H1 (cell line): ENCODE measurements around the gene BCL2L14. TPM values are rescaled to one million over a fixed set of nuclear protein-coding genes. Genes with fewer than 3 reads are reported as not detected.

Source experiments
- CTCF ChIA-PET: fragments of 300-600 bp; sonication (Branson Sonifier 250); formaldehyde crosslinking; loops from one replicate; lab custom pipeline; 2021; ENCODE audit not compliant: partially characterized antibody; lab: Charles Lee
- POLR2A ChIA-PET: fragments of 300-600 bp; sonication (Branson Sonifier 250); formaldehyde crosslinking; loops from one replicate; lab custom pipeline; 2021; ENCODE audit warnings: inconsistent platforms; ENCODE audit not compliant: partially characterized antibody; lab: Charles Lee
- DNase-seq, 2 experiments: peaks; one replicate each; pipeline versions ENCODE4 v3.0.0 to v3.0.0-alpha.2; 2010 to 2022; ENCODE audit warnings: low spot score in 2 of 2, low read depth in 1 of 2, mixed read lengths in 1 of 2
- FAIRE-seq: peaks from 2 replicates; lab custom pipeline; 2011; peaks lifted over from hg19 to GRCh38; lab: Jason Lieb, UNC
- H2AFZ ChIP-seq: 2 replicates; pipeline ENCODE4 v1.8.1; 2012; ENCODE audit warnings: low read length, inconsistent platforms
- H2AK5ac ChIP-seq: 2 replicates; pipeline ENCODE4 v1.6.1; 2013; ENCODE audit warnings: low read depth, low read length
- H2BK120ac ChIP-seq: replicated peaks from 2 replicates; pipeline ENCODE3; 2013; ENCODE audit warnings: low read depth, low read length, inconsistent platforms
- H2BK12ac ChIP-seq: 2 replicates; pipeline ENCODE4 v1.6.1; 2013; ENCODE audit warnings: low read depth, low read length
- H2BK15ac ChIP-seq: 2 replicates; pipeline ENCODE4 v1.6.1; 2013; ENCODE audit warnings: low read length
- H2BK20ac ChIP-seq: 2 replicates; pipeline ENCODE4 v1.6.1; 2013; ENCODE audit warnings: low read length
- H2BK5ac ChIP-seq: 2 replicates; pipeline ENCODE4 v1.6.1; 2013; ENCODE audit warnings: low read depth, low read length
- H3K14ac ChIP-seq: 2 replicates; pipeline ENCODE4 v1.6.1; 2013; ENCODE audit warnings: inconsistent platforms; ENCODE audit not compliant: insufficient read length
- H3K18ac ChIP-seq: 2 replicates; pipeline ENCODE4 v1.6.1; 2013; ENCODE audit warnings: low read length; ENCODE audit errors: extremely low read depth
- H3K23ac ChIP-seq: 2 replicates; pipeline ENCODE4 v1.6.1; 2013; ENCODE audit warnings: inconsistent platforms; ENCODE audit not compliant: insufficient read length
- H3K23me2 ChIP-seq: 2 replicates; pipeline ENCODE4 v1.6.1; 2013; ENCODE audit warnings: low read depth, low read length
- H3K27ac ChIP-seq: 2 replicates; pipeline ENCODE4 v1.6.1; 2011; ENCODE audit warnings: low read depth, low read length, inconsistent platforms
- H3K27me3 ChIP-seq, 4 experiments: replicated peaks in 1 of 4; 1 replicate in 1 of 4; 2 replicates in 3 of 4; pipeline versions ENCODE4 v1.6.1 to v1.8.1; 2011 to 2013; ENCODE audit warnings: low read length in 3 of 4, mild to moderate bottlenecking in 3 of 4, inconsistent platforms in 2 of 4, mixed read lengths in 2 of 4, moderate library complexity in 1 of 4; ENCODE audit not compliant: control insufficient read depth in 3 of 4, insufficient read depth in 3 of 4; ENCODE audit errors: extremely low read depth in 1 of 4
- H3K36me3 ChIP-seq, 4 experiments: 2 replicates each; pipeline versions ENCODE4 v1.6.1 to v1.8.1; 2011 to 2013; ENCODE audit warnings: mild to moderate bottlenecking in 4 of 4, low read length in 3 of 4, moderate library complexity in 2 of 4, control low read depth in 1 of 4, inconsistent platforms in 1 of 4; ENCODE audit not compliant: insufficient read depth in 4 of 4, control insufficient read depth in 2 of 4
- H3K4ac ChIP-seq: replicated peaks from 2 replicates; pipeline ENCODE3; 2013; ENCODE audit warnings: low read length, low read depth, mixed read lengths, inconsistent platforms; ENCODE audit not compliant: insufficient read length
- H3K4me1 ChIP-seq, 4 experiments: replicated peaks in 1 of 4; 1 replicate in 1 of 4; 2 replicates in 3 of 4; pipeline versions ENCODE4 v1.6.1 to v1.8.1; 2011 to 2013; ENCODE audit warnings: low read length in 3 of 4, inconsistent platforms in 2 of 4, mixed read lengths in 1 of 4; ENCODE audit not compliant: insufficient read depth in 4 of 4, control insufficient read depth in 3 of 4
- H3K4me2 ChIP-seq, 2 experiments: 2 replicates each; pipeline versions ENCODE4 v1.6.1 to v1.8.1; 2011 to 2013; ENCODE audit warnings: low read depth in 2 of 2, low read length in 2 of 2, control low read depth in 1 of 2, inconsistent platforms in 1 of 2, mild to moderate bottlenecking in 1 of 2; ENCODE audit not compliant: insufficient read depth in 1 of 2
- H3K4me3 ChIP-seq, 4 experiments: fragments of 200-600, 300-600 bp in 1 of 4; sonication (generic), shearing (Covaris generic), sonication (Bioruptor Twin) in 1 of 4; 2 replicates each; pipeline versions ENCODE4 v1.5.1 to v1.8.1; 2011 to 2016; ENCODE audit warnings: low read length in 4 of 4, low read depth in 3 of 4, control low read depth in 2 of 4, inconsistent platforms in 2 of 4, mild to moderate bottlenecking in 2 of 4, mixed read lengths in 1 of 4, moderate library complexity in 1 of 4; ENCODE audit not compliant: insufficient read depth in 2 of 4; ENCODE audit errors: extremely low read depth in 1 of 4
- H3K56ac ChIP-seq: replicated peaks from 2 replicates; pipeline ENCODE3; 2013; ENCODE audit warnings: low read depth, mild to moderate bottlenecking, mixed read lengths, low read length, inconsistent platforms; ENCODE audit not compliant: insufficient read length
- H3K79me1 ChIP-seq: 2 replicates; pipeline ENCODE4 v1.6.1; 2013; ENCODE audit warnings: low read depth, low read length, control low read depth
- H3K79me2 ChIP-seq, 2 experiments: 2 replicates each; pipeline versions ENCODE4 v1.6.1 to v1.8.1; 2012 to 2013; ENCODE audit warnings: low read length in 2 of 2, mild to moderate bottlenecking in 2 of 2, inconsistent platforms in 1 of 2; ENCODE audit not compliant: insufficient read depth in 2 of 2, control insufficient read depth in 1 of 2
- H3K9ac ChIP-seq, 4 experiments: replicated peaks in 1 of 4; 1 replicate in 1 of 4; 2 replicates in 3 of 4; pipeline versions ENCODE4 v1.6.1 to v1.8.1; 2011 to 2013; ENCODE audit warnings: low read depth in 3 of 4, low read length in 3 of 4, control low read depth in 2 of 4, mild to moderate bottlenecking in 2 of 4, moderate library complexity in 2 of 4, inconsistent platforms in 1 of 4; ENCODE audit errors: extremely low read depth in 1 of 4
- H3K9me3 ChIP-seq, 2 experiments: 2 replicates each; pipeline versions ENCODE4 v1.6.1 to v1.8.1; 2012 to 2013; ENCODE audit warnings: mild to moderate bottlenecking in 2 of 2, moderate library complexity in 2 of 2, control low read depth in 1 of 2, inconsistent platforms in 1 of 2, low read depth in 1 of 2, low read length in 1 of 2, mixed read lengths in 1 of 2; ENCODE audit not compliant: insufficient read depth in 2 of 2
- H4K20me1 ChIP-seq, 2 experiments: replicated peaks in 1 of 2; 2 replicates each; pipeline versions ENCODE3 to v1.8.1; 2011 to 2013; ENCODE audit warnings: inconsistent platforms in 2 of 2, low read length in 2 of 2, mild to moderate bottlenecking in 1 of 2; ENCODE audit not compliant: insufficient read depth in 2 of 2, control insufficient read depth in 1 of 2
- H4K5ac ChIP-seq: 2 replicates; pipeline ENCODE4 v1.6.1; 2013; ENCODE audit warnings: low read length, low read depth, mixed read lengths, inconsistent platforms; ENCODE audit not compliant: insufficient read length
- H4K8ac ChIP-seq: 2 replicates; pipeline ENCODE4 v1.8.0; 2013; ENCODE audit warnings: mild to moderate bottlenecking, moderate library complexity, low read length, inconsistent platforms; ENCODE audit not compliant: insufficient read depth; ENCODE audit errors: extremely low read depth
- H4K91ac ChIP-seq: replicated peaks from 2 replicates; pipeline ENCODE3; 2013; ENCODE audit warnings: low read length, mixed read lengths, inconsistent platforms; ENCODE audit not compliant: insufficient read length
- CBX5 ChIP-seq: fragments of 300-800, 300-1000 bp; sonication (generic); IDR thresholded peaks from 2 replicates; pipeline ENCODE4 v1.7.1; 2016; ENCODE audit warnings: antibody characterized with exemption, low read length, low read depth
- CTBP2 ChIP-seq: IDR thresholded peaks from 2 replicates; pipeline ENCODE4 v1.7.0; 2011; ENCODE audit warnings: borderline replicate concordance, mild to moderate bottlenecking, moderate library complexity, mixed read lengths, low read length; ENCODE audit not compliant: insufficient read depth, insufficient read length
- EZH2 ChIP-seq: fragments of 200-600 bp; sonication (generic); IDR thresholded peaks from 2 replicates; pipeline ENCODE4 v1.7.1; 2012; ENCODE audit warnings: low read depth, mild to moderate bottlenecking, moderate library complexity, low read length, inconsistent platforms; ENCODE audit not compliant: severe bottlenecking
- GTF2F1 ChIP-seq: IDR thresholded peaks from 2 replicates; pipeline ENCODE4 v1.6.1; 2012; ENCODE audit warnings: low read depth, low read length, improper control_type of control experiment, borderline replicate concordance
- HDAC2 ChIP-seq, 2 experiments: fragments of 300-600 bp in 1 of 2; sonication (generic) in 1 of 2; IDR thresholded peaks; 2 replicates each; pipeline ENCODE4 v1.6.1; 2011 to 2012; ENCODE audit warnings: low read depth in 2 of 2, low read length in 2 of 2, mild to moderate bottlenecking in 2 of 2, moderate library complexity in 2 of 2, borderline replicate concordance in 1 of 2, inconsistent platforms in 1 of 2
- JUND ChIP-seq: IDR thresholded peaks from 2 replicates; pipeline ENCODE4 v1.6.1; 2011; ENCODE audit warnings: mild to moderate bottlenecking, improper control_type of control experiment, low read length
- KDM1A ChIP-seq: fragments of 200-600, 300-600 bp; sonication (generic); IDR thresholded peaks from 2 replicates; pipeline ENCODE4 v1.7.1; 2016; ENCODE audit warnings: mild to moderate bottlenecking, low read length, borderline replicate concordance
- POLR2A ChIP-seq, 2 experiments: IDR thresholded peaks; 1 replicate in 1 of 2; 2 replicates in 1 of 2; pipeline ENCODE4 v1.6.1; 2011; ENCODE audit warnings: low read depth in 2 of 2, low read length in 2 of 2, mild to moderate bottlenecking in 2 of 2; ENCODE audit errors: control extremely low read depth in 1 of 2
- RNF2 ChIP-seq: fragments of 200-900, 300-1000 bp; sonication (generic); IDR thresholded peaks from 2 replicates; pipeline ENCODE4 v1.7.1; 2016; ENCODE audit warnings: borderline replicate concordance, low read depth, mild to moderate bottlenecking, antibody characterized with exemption, low read length; ENCODE audit not compliant: poor library complexity, severe bottlenecking; ENCODE audit errors: missing control alignments
- SUZ12 ChIP-seq: fragments of 200-600 bp; sonication (generic); IDR thresholded peaks from 2 replicates; pipeline ENCODE4 v1.6.1; 2012; ENCODE audit warnings: mild to moderate bottlenecking, inconsistent platforms, low read length, moderate library complexity, mixed read lengths
- TAF7 ChIP-seq: optimal IDR thresholded peaks from 2 replicates; pipeline ENCODE3; 2011; ENCODE audit warnings: low read depth, mild to moderate bottlenecking, inconsistent platforms, low read length, moderate library complexity, borderline replicate concordance
- TEAD4 ChIP-seq: IDR thresholded peaks from 2 replicates; pipeline ENCODE4 v1.6.1; 2012; ENCODE audit warnings: low read depth, low read length, inconsistent platforms, mixed read lengths
- YY1 ChIP-seq: IDR thresholded peaks from 2 replicates; pipeline ENCODE4 v1.6.1; 2011; ENCODE audit warnings: low read depth, mild to moderate bottlenecking, low read length
- WGBS, 2 experiments: shearing (Covaris generic) in 1 of 2; methylation state at CpG; one replicate each; pipeline versions ENCODE4 v1.1.6 to v1.1.7; 2013 to 2015; ENCODE audit warnings: low lambda C conversion rate in 2 of 2, mixed read lengths in 2 of 2, inconsistent platforms in 1 of 2, low coverage in 1 of 2, missing lambda C conversion rate in 1 of 2; ENCODE audit not compliant: insufficient replicate concordance in 2 of 2, insufficient coverage in 1 of 2, insufficient read length in 1 of 2; ENCODE audit errors: extremely low coverage in 1 of 2, missing lambda C conversion rate in 1 of 2; 5-methylcytosine and 5-hydroxymethylcytosine counted together
- polyA plus RNA-seq, 7 experiments: library from polyadenylated mRNA; depleted of rRNA in 3 of 7; stranded (reverse) in 5 of 7; unstranded in 2 of 7; fragments of >200 nt in 5 of 7; fragments of 200-250 nt in 2 of 7; gene quantifications; 1 replicate in 5 of 7; 2 replicates in 1 of 7; 4 replicates in 1 of 7; pipeline versions ENCODE4 v1.2.1 to v1.2.3, GENCODE V29; 2011 to 2013; ENCODE audit warnings: missing spikeins in 2 of 7, mixed read lengths in 2 of 7
- total RNA-seq: library from RNA; stranded (reverse); fragmentation: NEBNext Ultra II Directional; extraction: Animal tissue kit (Norgen Biotek cat#: 25700); gene quantifications from 2 replicates; pipeline ENCODE4 v1.2.1, GENCODE V29; 2021
- TF ChIP-seq, protein P1 (sequence below): IDR thresholded peaks from 2 replicates; pipeline ENCODE4 v1.6.1; 2012; ENCODE audit warnings: inconsistent platforms

Gene BCL2L14
- total and polyA plus RNA-seq, 2 of the 8 experiments (the other 6 are each of a cell fraction or from before 2014, with no cell fraction given) = 0.80 to 2.4 TPM

DNA sequence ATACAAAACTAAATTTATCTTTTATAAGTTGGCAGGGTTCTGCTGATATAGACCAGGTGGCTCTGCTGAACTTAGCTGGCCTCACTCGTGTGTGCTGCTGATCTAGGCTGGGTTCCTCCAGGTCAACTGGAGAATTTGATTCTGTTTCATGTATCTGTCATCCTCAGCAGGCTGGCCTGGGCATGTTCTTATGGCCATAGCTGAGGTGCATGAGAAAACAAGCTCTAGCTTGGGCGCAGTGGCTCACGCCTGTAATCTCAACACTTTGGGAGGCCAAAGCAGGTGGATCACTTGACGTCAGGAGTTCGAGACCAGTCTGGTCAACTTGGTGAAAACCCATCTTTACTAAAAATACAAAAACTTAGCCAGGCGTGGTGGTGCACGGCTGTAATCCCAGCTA lies 24.3 kb upstream of the BCL2L14 start:
- H2BK15ac ChIP-seq = no peak overlapping the region
- peaks cover 7% of the 10 kb centered on the region for H3K23me2 ChIP-seq
- no peak overlapping the region for H3K27ac ChIP-seq
- no peaks in the 10 kb centered on the region for H3K27me3 ChIP-seq
- no peak overlapping the region for H3K9ac ChIP-seq
- no peak overlapping the region for H3K23ac ChIP-seq
- no peaks in the 10 kb centered on the region for H3K4me1 ChIP-seq
- no peak for DNase-seq
- H2BK5ac ChIP-seq = peak overlapping the region; percentile 95; the same call in 1 of the 2 replicates
- H3K4me2 ChIP-seq = no peak overlapping the region
- 95% methylated on average over 7 of the region's 7 CpGs; no CpG with 5 or more reads in 1 of the 2 experiments for WGBS, 2 experiments
- CTCF ChIA-PET = interaction anchor here (1.5 kb wide), 1 partner anchor 10 kb away, joined by 3 read pairs; no protein-coding TSS in a partner anchor
- H3K56ac ChIP-seq = no peak overlapping the region
- H4K5ac ChIP-seq = no peak overlapping the region
- H4K8ac ChIP-seq = no peak overlapping the region
- H3K79me2 ChIP-seq = no peaks in the 10 kb centered on the region; a peak in 1 of 4 replicates
- no peaks in the 10 kb centered on the region for H3K9me3 ChIP-seq
- H4K91ac ChIP-seq = no peak overlapping the region
- FAIRE-seq = no peak
- H3K18ac ChIP-seq = no peak overlapping the region
- H3K4me3 ChIP-seq = no peak overlapping the region
- H3K4ac ChIP-seq = no peak overlapping the region
- no peaks in the 10 kb centered on the region for H3K79me1 ChIP-seq
- H2BK20ac ChIP-seq = no peak overlapping the region
- H3K14ac ChIP-seq = no peak overlapping the region
- no peak overlapping the region for H2AK5ac ChIP-seq
- H3K36me3 ChIP-seq = no peaks in the 10 kb centered on the region
- no peak overlapping the region for H2AFZ ChIP-seq
- H2BK120ac ChIP-seq = peak overlapping the region; percentile 90
- H2BK12ac ChIP-seq = peak overlapping the region; percentile 27; the same call in 1 of the 2 replicates
- POLR2A ChIA-PET = no interaction called here
- no peaks in the 10 kb centered on the region for H4K20me1 ChIP-seq
- TF ChIP-seq CBX5 (no peak), CTBP2 (no peak), JUND (no peak), SUZ12 (no peak), RNF2 (no peak), KDM1A (no peak), GTF2F1 (no peak), YY1 (no peak), TAF7 (no peak), POLR2A (IDR thresholded peaks at IDR 0.05; ENCODE audit: control extremely low read depth in 1 of 2, low read depth in 2 of 2, low read length in 2 of 2) (no peak), HDAC2 (IDR thresholded peaks at IDR 0.05; ENCODE audit: borderline replicate concordance in 1 of 2, low read depth in 2 of 2, low read length in 2 of 2) (no peak), TEAD4 (no peak), EZH2 (no peak)
- TF ChIP-seq, protein P1, sequence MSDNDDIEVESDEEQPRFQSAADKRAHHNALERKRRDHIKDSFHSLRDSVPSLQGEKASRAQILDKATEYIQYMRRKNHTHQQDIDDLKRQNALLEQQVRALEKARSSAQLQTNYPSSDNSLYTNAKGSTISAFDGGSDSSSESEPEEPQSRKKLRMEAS = no peak
